ENCODE data around the gene CTBP2.

The CTBP2 gene

DNA sequence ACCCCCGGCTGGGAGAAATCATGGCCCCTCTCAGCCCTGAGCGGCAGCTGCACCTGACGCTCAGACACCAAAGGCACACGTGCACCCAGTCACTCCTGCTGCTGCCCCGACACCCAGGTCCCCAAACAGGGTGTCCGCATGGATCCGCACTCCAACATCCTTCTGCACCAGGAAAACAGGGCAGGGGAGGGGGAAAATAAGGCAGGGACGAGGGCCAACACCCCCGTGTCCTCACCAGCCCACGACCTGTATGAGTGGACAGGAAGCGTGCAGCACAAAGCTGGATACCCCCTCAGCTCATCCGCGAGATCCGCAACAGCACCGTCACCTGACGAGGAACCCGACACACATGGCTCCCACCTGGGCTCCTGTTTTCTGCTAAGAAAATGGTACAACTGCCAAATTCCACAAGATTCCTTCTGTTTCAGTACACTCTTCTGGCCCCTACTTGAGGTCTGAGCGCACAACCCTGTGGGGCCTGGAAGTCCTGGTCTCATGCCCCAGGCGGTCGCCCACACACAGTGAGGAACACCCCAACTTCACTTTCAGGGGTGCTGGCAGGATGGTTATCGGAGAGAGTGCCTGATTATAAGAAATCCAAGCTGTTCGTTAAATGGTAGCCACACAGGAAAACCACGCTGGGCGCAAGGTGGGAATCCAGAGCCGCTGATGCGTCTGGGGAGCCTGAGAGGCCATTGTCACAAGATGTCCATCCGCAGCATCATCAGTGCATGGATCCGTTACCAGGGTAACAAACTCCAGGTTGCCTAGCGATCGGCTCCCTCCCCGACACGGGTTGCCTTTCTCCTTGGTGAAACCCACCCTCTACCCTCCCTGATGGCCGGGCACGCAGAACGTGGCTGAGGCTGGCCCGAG lies 154.8 kb downstream of the CTBP2 start:
- peak; percentile 69 for DNase-seq (ENCODE audit: low spot score)
- peak overlapping the region in 1 of 2 donors; percentile 72 for H3K27ac ChIP-seq
- TF ChIP-seq, protein P1, sequence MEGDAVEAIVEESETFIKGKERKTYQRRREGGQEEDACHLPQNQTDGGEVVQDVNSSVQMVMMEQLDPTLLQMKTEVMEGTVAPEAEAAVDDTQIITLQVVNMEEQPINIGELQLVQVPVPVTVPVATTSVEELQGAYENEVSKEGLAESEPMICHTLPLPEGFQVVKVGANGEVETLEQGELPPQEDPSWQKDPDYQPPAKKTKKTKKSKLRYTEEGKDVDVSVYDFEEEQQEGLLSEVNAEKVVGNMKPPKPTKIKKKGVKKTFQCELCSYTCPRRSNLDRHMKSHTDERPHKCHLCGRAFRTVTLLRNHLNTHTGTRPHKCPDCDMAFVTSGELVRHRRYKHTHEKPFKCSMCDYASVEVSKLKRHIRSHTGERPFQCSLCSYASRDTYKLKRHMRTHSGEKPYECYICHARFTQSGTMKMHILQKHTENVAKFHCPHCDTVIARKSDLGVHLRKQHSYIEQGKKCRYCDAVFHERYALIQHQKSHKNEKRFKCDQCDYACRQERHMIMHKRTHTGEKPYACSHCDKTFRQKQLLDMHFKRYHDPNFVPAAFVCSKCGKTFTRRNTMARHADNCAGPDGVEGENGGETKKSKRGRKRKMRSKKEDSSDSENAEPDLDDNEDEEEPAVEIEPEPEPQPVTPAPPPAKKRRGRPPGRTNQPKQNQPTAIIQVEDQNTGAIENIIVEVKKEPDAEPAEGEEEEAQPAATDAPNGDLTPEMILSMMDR (IDR thresholded peaks at IDR 0.05) = no peak
- H3K4me3 ChIP-seq = no peak overlapping the region

DNA sequence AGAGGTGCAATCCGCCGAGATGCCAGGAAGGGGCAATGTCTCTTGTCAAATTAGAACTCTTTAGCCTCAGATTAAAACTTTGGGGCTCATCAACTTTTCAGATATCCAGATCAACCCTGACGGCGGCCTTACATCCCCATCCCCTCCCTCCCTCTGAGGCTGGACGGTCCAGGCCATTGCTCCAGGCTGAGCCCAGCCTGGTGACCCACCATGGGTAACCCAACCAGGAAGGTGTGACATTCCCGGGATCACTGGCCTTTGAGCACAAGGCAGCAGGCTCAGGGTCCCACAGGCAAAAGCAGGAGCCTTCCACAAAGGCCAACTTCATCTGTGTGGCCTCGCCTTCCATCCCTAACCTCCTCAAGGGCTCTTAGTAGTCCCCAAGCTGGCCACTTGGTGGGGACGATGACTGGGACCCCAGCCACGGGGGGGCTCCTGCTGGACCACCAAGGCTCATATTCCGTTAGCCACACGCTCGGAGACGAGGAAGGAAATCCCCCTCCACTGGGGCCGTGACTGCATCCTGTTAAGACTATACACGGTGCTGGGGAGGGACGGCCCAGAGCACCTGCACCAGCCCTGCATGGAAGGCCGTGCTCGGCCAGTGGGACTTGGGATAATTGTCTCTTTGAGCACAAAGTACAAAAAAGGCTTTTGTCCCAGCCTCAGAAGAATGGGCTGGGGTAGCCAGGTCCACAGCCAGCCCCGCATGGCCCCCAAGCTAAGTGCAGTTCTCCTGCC lies 155.6 kb downstream of the CTBP2 start:
- H3K27ac ChIP-seq = no peak overlapping the region
- H3K4me3 ChIP-seq = no peak overlapping the region
- DNase-seq (ENCODE audit: low spot score) = no peak
- TF ChIP-seq, protein P1 (IDR thresholded peaks at IDR 0.05) = no peak

DNA sequence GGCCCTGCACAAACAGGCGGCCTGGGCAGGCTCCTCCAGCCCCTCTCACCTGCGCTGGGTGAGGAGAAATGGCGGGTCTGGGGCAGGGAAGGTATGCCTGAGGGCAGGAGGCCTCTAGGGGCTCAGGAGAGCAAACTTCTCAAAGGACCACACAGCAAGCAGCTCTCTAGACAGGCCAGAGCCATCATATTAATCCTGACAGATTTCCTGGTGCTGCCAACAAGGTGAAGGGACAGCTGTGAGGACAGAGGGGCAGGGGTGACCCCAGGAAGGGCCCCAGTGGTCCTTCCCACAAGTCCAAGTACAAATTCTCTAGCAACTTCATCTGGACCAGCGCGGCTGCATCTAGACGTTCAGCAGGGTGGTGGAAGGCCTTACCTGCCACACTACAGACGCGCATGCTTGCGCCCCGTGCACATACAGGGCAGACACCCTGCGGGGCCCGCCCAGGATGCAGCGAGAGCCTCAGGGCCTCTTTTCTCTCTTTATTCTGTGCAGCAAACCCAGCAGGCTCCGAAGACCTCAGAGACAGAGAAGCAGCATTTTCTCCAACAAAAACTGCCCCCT lies 156.4 kb downstream of the CTBP2 start:
- peak overlapping the region in 1 of 2 donors; percentile 96 for H3K27ac ChIP-seq
- TF ChIP-seq, protein P1 (IDR thresholded peaks at IDR 0.05) = no peak
- DNase-seq (ENCODE audit: low spot score) = no peak

DNA sequence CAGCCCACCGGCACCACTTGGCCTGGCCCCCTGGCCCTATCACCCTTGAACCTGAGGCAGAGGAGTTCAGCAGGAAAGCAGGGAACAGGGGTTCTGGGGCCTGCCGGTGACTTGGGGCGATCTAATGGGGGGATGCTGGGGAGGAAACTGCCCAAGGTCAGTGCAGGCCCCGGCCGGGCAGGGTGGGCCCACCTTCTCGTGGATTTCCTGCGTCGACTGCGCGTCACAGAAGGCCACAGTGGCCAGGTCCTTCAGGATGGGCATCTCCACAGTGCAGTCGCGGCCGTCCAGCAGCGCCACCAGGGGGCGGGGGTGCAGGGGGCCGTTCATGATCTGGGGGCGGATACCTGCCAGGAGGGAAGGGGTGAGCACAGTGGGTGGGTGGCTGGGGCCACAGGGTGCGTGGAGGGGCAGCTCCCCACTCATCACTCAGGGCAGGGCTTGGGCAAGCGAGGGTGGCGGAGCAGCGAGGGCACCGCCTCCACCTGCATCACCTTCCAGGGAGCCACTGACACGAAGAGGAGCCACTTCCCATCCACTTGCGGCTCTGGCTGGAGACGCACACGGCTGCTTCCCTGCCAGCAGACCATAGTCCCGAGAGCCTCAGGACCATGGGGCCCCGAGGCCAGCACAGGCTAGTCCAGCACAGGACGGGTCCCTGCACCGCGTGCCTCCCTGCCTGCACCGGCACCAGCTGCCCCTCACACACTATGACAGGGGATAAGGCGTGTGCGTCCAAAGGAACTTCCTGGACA lies 157.0 kb downstream of the CTBP2 start:
- H3K27ac ChIP-seq = peak overlapping the region; percentile 96 to 97
- DNase-seq (ENCODE audit: low spot score) = peak; percentile 62
- TF ChIP-seq, protein P1 (IDR thresholded peaks at IDR 0.05) = no peak

More for the DNA sequence above, 156.4 kb downstream of the CTBP2 start:
- no peak overlapping the region for H3K4me3 ChIP-seq

DNA sequence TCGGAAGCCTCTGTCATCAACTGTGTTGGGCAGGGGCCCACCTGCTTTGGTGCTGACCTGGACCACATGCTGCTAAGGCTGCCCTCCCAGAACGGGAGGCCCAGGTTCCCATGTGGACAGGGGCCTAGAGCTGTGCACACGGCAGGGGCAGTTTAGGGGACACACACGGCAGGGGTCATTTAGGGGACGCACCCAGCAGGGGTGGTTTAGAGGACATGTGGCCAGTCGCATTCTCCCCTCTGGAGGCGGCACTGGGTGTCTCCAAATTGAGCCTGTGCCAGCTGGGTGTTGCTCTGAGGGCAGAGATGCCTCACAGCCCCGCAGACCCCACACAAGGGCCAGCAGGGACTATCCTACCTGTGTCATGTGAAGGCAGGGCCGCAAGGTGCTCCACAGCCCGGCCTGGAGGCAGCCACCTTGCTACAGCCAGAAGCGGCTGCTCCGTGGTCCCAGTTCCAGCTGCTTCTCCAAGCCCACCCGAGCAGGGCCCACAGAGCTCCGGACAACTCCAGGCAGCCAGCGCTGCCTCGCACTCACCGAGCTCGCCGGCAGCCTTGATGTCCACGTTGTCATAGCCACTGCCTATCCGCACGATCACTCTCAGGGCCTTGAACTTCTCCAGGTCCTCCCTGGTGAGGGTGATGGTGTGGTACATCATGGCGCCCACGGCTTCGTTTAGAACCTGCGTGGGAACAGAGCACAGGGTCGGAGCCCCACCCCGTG lies 157.8 kb downstream of the CTBP2 start:
- DNase-seq (ENCODE audit: low spot score) = peak; percentile 74
- peak overlapping the region; percentile 5 for H3K4me3 ChIP-seq
- TF ChIP-seq, protein P1 (IDR thresholded peaks at IDR 0.05) = no peak
- H3K27ac ChIP-seq = peak overlapping the region; percentile 96 to 97

More for the DNA sequence above, 157.0 kb downstream of the CTBP2 start:
- H3K4me3 ChIP-seq = no peak overlapping the region

DNA sequence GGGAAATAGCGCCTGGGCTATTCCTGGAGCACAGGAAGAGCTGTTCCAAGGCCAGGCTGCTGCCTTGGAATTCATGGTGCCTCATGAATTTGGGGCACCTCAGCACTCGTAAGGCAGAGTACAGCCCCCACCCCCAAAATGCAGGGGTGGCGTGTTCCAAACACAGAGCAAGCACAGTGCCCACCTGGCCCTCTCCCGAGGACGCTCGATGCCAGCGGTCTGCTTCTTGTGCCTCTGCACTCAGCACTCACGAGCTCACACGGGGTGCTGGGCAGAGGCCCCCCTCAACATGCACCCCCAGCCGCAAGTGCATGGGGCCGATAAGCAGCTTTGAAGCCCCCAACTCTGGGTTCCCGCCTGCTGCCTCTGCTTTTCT lies 158.3 kb downstream of the CTBP2 start:
- Histone ChIP-seq H3K27ac (peak overlapping the region; percentile 96 to 97), H3K4me3 (peak overlapping the region; percentile 57)
- TF ChIP-seq, protein P1 (IDR thresholded peaks at IDR 0.05) = no peak
- no peak for DNase-seq (ENCODE audit: low spot score)

Measured in coronary artery (tissue), 2 donors.